Endothelial cell (in vitro differentiated cells): Measurements from ENCODE around the gene DHRS1. TPM values are rescaled to one million over a fixed set of nuclear protein-coding genes. Genes with fewer than 3 reads are reported as not detected.
"Not testable (repeated sequence)": the region's sequence is repeated elsewhere in the genome, so short reads cannot be mapped to it uniquely, and the experiment has no call there.

Source experiments
- DNase-seq: peaks from one replicate; pipeline ENCODE4 v3.0.0; 2021; ENCODE audit warnings: low spot score
- H3K27ac Mint-ChIP-seq: one replicate; pipeline ENCODE4 v1.8.0; 2021; ENCODE audit warnings: mixed read lengths, inconsistent platforms; ENCODE audit not compliant: unreplicated experiment
- H3K27me3 Mint-ChIP-seq: one replicate; pipeline ENCODE4 v1.8.0; 2021; ENCODE audit warnings: mild to moderate bottlenecking, moderate library complexity, mixed read lengths, inconsistent platforms; ENCODE audit not compliant: unreplicated experiment
- H3K36me3 Mint-ChIP-seq: one replicate; pipeline ENCODE4 v1.8.0; 2021; ENCODE audit warnings: mild to moderate bottlenecking, low read depth, mixed read lengths, inconsistent platforms; ENCODE audit not compliant: unreplicated experiment
- H3K4me1 Mint-ChIP-seq: one replicate; pipeline ENCODE4 v1.8.0; 2021; ENCODE audit warnings: mild to moderate bottlenecking, mixed read lengths, inconsistent platforms; ENCODE audit not compliant: unreplicated experiment
- H3K4me3 Mint-ChIP-seq: one replicate; pipeline ENCODE4 v1.8.0; 2021; ENCODE audit warnings: mild to moderate bottlenecking, mixed read lengths, inconsistent platforms; ENCODE audit not compliant: unreplicated experiment
- H3K9me3 Mint-ChIP-seq: one replicate; pipeline ENCODE4 v1.8.0; 2021; ENCODE audit warnings: mixed read lengths, inconsistent platforms; ENCODE audit not compliant: unreplicated experiment
- total RNA-seq: library from RNA; stranded (reverse); fragmentation: NEBNext Ultra II Directional; extraction: Animal tissue kit (Norgen Biotek cat#: 25700); gene quantifications from one replicate; pipeline ENCODE4 v1.2.1, GENCODE V29; 2021; ENCODE audit not compliant: unreplicated experiment
- TF ChIP-seq, protein P1 (sequence below): fragments of 200-600 bp; sonication (generic); IDR thresholded peaks from one replicate; pipeline ENCODE4 v1.5.0; 2021; ENCODE audit warnings: antibody characterized with exemption; ENCODE audit not compliant: unreplicated experiment

Gene DHRS1
- total RNA-seq, 1 donor from 2014 or later: 17.7 TPM

DNA sequence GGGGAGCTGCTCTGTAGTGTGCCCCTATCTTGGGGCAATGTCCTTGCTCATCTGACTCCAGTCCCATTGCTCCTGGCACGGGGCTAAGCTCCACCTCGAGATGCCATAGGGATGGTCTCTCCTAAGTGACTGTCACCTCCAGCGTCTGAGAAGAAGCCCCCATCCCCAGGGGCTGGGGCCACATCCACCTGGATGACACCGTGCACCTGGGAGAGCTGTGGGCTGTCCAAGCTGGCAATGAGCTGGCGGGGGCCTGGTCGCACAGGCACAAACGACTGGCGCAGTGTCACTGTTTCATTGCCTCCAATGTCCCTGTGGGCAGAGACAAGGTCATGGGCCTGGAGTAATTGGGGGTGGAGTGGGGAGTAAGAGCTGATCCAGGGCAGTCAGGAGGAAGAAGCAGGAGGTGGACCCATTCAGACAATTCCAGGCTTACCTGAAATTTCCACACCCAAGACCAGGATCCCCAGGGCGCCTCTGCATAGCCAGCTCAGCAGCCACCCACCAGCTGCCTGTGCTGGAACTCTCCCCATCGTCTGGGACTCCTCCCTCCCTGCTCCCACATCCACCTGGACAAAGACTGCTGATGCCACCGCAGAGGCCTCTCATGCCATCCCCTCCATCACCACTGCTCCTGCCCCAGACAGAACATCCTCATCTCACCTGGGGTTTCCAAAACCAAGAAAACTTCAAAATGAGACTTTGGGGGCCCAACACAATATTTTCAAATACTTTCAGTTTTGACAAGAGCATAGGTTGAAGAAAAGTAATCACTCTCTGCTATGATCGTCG, 50.2 kb downstream of the DHRS1 start:
- no peaks in the 10 kb centered on the region for H3K9me3 Mint-ChIP-seq
- peaks cover 14% of the 10 kb centered on the region for H3K27me3 Mint-ChIP-seq
- no peak overlapping the region for H3K4me3 Mint-ChIP-seq
- no peaks in the 10 kb centered on the region for H3K36me3 Mint-ChIP-seq
- no peak overlapping the region for H3K27ac Mint-ChIP-seq
- no peaks in the 10 kb centered on the region for H3K4me1 Mint-ChIP-seq
- TF ChIP-seq, protein P1, sequence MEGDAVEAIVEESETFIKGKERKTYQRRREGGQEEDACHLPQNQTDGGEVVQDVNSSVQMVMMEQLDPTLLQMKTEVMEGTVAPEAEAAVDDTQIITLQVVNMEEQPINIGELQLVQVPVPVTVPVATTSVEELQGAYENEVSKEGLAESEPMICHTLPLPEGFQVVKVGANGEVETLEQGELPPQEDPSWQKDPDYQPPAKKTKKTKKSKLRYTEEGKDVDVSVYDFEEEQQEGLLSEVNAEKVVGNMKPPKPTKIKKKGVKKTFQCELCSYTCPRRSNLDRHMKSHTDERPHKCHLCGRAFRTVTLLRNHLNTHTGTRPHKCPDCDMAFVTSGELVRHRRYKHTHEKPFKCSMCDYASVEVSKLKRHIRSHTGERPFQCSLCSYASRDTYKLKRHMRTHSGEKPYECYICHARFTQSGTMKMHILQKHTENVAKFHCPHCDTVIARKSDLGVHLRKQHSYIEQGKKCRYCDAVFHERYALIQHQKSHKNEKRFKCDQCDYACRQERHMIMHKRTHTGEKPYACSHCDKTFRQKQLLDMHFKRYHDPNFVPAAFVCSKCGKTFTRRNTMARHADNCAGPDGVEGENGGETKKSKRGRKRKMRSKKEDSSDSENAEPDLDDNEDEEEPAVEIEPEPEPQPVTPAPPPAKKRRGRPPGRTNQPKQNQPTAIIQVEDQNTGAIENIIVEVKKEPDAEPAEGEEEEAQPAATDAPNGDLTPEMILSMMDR: no peak
- DNase-seq: no peak

DNA sequence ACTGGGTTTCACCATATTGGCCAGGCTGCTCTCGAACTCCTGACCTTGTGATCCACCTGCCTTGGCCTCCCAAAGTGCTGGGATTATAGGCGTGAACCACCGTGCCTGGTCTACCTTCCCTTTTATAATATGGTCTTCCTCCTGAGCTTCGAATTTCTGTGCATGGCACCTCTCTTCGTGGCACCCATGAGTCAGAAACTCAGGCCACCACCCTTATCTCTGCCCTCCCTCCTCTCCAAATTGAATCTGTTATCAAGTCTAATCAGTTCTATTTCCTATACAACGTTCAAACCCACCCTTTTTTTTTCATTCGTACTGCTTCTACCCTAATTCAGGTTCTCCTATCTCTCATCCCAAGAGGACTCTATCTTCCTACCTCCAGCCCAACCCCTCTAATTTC, 52.2 kb downstream of the DHRS1 start:
- no peak overlapping the region for H3K4me3 Mint-ChIP-seq
- TF ChIP-seq, protein P1: no peak
- peaks cover 5% of the 10 kb centered on the region for H3K4me1 Mint-ChIP-seq
- no peaks in the 10 kb centered on the region for H3K9me3 Mint-ChIP-seq
- no peak for DNase-seq
- H3K27ac Mint-ChIP-seq: no peak overlapping the region
- peaks cover 11% of the 10 kb centered on the region for H3K27me3 Mint-ChIP-seq
- H3K36me3 Mint-ChIP-seq: peaks cover 4% of the 10 kb centered on the region

DNA sequence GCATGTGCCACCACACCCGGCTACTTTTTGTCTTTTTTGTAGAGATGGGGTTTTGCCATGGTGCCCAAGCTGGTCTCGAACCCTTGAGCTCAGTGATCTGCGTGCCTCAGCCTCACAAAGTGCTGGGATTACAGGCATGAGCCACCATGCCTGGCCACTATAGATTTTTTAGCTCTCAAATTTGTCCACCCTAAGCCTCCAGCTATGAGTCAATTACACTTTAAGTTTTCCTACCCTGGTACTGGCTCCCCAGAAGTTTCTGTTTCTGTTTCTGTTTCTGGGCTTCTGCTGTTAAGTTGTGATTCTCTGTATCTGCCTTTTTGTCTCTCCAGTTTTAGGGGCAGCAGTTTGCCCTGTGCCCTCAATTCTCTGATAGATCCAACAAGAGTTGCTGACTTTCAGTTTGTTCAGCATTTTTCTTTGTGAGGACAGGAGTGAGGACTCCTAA, 52.8 kb downstream of the DHRS1 start:
- no peak for DNase-seq
- TF ChIP-seq, protein P1: no peak
- H3K4me3 Mint-ChIP-seq: no peak overlapping the region
- H3K27ac Mint-ChIP-seq: no peak overlapping the region
- H3K27me3 Mint-ChIP-seq: peaks cover 11% of the 10 kb centered on the region
- peaks cover 5% of the 10 kb centered on the region for H3K4me1 Mint-ChIP-seq
- no peaks in the 10 kb centered on the region for H3K9me3 Mint-ChIP-seq
- peaks cover 4% of the 10 kb centered on the region for H3K36me3 Mint-ChIP-seq

DNA sequence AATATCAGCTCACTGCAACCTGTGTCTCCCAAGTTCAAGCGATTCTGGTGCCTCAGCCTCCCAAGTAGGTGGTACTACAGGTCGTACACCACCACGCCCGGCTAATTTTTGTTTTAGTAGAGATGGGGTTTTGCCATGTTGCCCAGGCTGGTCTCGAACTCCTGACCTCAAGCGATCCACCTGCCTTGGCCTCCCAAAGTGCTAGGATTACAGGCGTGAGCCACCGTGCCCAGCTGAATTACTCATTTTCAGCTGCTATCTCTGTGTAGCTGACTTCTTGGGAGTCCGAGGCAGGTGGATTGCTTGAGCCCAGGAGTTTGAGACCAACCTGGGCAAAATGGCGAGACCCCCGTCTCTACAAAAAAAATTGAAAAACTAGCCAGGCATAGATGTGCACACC, 54.2 kb downstream of the DHRS1 start:
- peaks cover 11% of the 10 kb centered on the region for H3K27me3 Mint-ChIP-seq
- not testable (repeated sequence) for H3K36me3 Mint-ChIP-seq, H3K9me3 Mint-ChIP-seq, DNase-seq, H3K27ac Mint-ChIP-seq, H3K4me3 Mint-ChIP-seq, H3K4me1 Mint-ChIP-seq

DNA sequence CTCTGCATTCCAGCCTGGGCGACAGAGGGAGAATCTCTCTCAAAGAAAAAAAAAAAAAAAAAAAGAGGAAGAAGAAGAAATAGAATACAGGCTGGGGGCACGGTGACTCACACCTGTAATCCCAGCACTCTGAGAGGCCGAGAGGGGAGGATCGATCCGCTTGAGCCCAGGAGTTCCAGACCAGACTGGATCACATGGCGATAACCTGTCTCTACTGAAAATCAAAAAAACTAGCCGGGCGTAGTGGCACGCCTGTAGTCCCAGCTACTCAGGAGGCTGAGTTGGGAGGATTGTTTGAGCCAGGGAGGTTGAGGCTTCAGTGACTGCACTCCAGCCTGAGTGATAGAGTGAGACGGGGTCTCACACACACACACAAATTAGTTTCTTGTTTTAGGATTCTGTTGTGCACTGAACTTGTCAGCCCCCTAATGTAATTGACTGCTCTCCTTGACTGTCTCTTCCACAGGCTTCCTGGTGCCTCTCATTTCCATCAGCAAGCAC, 56.2 kb downstream of the DHRS1 start:
- no peaks in the 10 kb centered on the region for H3K9me3 Mint-ChIP-seq
- peaks cover 15% of the 10 kb centered on the region for H3K36me3 Mint-ChIP-seq
- no peak for DNase-seq
- H3K27ac Mint-ChIP-seq: peak overlapping the region; percentile 100
- H3K4me1 Mint-ChIP-seq: peaks cover 7% of the 10 kb centered on the region
- H3K27me3 Mint-ChIP-seq: peaks cover 11% of the 10 kb centered on the region
- peak overlapping the region; percentile 94 for H3K4me3 Mint-ChIP-seq
- TF ChIP-seq, protein P1: no peak
